OCI-LY1 (cell line): ENCODE results near the gene FIBP.

Experiments
- CTCF ChIP-seq: fragments of 200-600 bp; sonication (generic), shearing (Covaris generic); IDR thresholded peaks from 2 replicates; pipeline ENCODE4 v1.5.1; 2017; ENCODE audit warnings: mild to moderate bottlenecking, antibody characterized with exemption, low read length, moderate library complexity, mixed read lengths
- EZH2 ChIP-seq: fragments of 200-600 bp; sonication (generic), shearing (Covaris generic); IDR thresholded peaks from 2 replicates; pipeline ENCODE4 v1.8.0; 2017; ENCODE audit warnings: borderline replicate concordance, mixed run types, mild to moderate bottlenecking, antibody characterized with exemption, low read length, moderate library complexity, mixed read lengths

GRCh38 chr11:65925397-65925796 is 37.1 kb upstream of the FIBP start:
- TF ChIP-seq CTCF = no peak
- TF ChIP-seq EZH2 = no peak
